ENCODE data around the gene TTLL6.

Gene TTLL6

DNA sequence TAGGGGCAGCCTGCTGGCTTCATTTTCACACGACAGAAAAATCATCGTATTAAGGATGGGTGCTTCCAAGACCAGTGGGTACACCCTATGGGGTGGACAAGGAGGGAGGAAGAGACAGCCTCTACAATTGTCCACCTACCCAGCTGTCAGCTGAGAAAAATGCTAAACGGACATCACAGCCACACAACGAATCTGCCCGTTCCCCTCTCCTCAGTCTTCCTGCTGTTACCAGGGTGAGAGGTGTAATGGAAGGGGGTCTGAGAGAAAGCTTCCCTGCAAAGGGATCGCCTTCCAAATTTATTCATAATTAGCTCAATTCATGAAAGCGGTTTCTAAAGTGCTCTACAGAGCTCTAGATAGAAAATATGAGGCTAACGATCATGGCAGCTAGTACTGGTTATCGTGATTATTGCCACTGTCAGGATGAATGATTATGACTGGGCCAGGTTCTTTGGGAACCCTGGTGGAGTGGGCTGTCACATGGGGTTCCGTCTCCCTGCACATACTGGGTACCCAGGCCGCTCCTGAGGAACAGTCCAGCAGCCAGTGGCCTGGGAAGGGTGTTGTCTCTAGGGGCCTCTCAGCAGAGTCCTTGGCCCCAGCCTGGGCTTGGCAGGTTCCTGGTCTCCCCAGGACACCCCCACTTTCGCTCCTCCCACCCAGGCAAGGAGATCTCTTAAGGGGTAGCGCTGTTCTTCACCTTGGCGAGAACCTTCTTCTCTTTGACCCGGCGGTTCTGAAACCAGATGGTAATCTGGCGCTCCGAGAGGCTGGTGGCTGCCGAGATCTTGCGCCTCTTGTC is 90.7 kb downstream of the TTLL6 start:
- no peak overlapping the region for H3K27ac ChIP-seq
- no peak overlapping the region for H3K4me3 ChIP-seq (ENCODE audit: low read depth, low read length)
- DNase-seq: no peak
- H3K36me3 ChIP-seq: no peaks in the 10 kb centered on the region
- TF ChIP-seq, protein P1, sequence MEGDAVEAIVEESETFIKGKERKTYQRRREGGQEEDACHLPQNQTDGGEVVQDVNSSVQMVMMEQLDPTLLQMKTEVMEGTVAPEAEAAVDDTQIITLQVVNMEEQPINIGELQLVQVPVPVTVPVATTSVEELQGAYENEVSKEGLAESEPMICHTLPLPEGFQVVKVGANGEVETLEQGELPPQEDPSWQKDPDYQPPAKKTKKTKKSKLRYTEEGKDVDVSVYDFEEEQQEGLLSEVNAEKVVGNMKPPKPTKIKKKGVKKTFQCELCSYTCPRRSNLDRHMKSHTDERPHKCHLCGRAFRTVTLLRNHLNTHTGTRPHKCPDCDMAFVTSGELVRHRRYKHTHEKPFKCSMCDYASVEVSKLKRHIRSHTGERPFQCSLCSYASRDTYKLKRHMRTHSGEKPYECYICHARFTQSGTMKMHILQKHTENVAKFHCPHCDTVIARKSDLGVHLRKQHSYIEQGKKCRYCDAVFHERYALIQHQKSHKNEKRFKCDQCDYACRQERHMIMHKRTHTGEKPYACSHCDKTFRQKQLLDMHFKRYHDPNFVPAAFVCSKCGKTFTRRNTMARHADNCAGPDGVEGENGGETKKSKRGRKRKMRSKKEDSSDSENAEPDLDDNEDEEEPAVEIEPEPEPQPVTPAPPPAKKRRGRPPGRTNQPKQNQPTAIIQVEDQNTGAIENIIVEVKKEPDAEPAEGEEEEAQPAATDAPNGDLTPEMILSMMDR (IDR thresholded peaks at IDR 0.05; ENCODE audit: low read depth, low read length): no peak
- H3K27me3 ChIP-seq (ENCODE audit: insufficient read depth, low read depth, severe bottlenecking): peaks cover 98% of the 10 kb centered on the region
- peaks cover 10% of the 10 kb centered on the region for H3K9me3 ChIP-seq (ENCODE audit: severe bottlenecking)

DNA sequence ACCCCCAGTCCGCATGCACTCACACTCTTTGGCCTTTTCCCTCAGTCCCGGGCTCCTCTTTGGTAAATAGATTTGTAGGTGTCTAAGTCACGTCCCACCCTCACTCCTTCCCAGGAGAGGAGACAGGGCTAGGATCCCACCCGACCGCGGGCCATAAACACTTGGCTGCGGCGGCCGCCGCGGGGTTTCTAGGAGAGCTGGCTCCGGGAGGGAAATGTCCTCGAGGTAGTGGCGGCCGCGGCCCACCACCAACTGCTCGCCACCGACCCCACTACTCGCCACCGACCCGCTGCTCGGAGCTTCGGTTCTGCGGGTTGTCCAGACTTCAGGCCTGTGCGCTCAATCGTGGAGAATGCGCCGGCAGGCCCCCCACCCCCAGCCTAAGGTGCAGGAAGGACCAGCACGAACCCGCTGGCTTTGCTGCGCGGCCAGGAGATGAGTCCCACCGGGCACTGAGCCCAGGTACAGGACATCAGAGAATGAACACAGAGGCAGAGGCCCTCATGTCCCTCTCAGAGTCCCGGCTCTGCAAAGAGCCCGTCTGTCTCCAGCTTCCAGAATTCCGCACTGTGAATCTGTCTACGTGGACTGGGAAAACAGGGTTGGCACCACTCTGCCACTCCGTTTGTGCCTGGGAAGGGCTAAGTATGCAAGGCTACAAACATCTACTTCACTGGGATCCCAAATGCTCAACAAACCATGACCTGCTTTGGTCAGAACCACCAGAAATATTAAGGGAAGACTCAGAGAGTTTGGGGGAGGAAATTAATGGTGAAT is 91.6 kb downstream of the TTLL6 start:
- H3K27ac ChIP-seq: no peak overlapping the region
- H3K4me3 ChIP-seq (ENCODE audit: low read depth, low read length): 0 out of 2 replicates have a peak overlapping the region, but pooled peaks have one; percentile 0
- H3K27me3 ChIP-seq (ENCODE audit: insufficient read depth, low read depth, severe bottlenecking): peaks cover 100% of the 10 kb centered on the region

DNA sequence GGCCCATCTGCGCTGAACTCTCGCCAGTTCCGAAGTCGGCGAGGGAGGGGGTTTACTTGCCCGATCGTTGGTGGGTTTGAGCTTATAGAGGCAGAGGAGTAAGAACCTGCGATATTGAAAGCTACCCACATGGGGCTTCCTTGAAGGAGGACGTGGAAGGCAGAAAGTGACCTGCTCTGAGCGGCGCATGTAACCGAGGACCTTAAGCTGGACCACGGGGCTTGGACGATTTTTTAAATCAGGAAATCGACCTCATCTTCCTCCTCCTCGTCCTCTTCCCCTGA is 92.1 kb downstream of the TTLL6 start:
- Histone ChIP-seq H3K36me3 (no peaks in the 10 kb centered on the region), H3K27me3 (ENCODE audit: insufficient read depth, low read depth, severe bottlenecking) (peaks cover 100% of the 10 kb centered on the region), H3K4me3 (ENCODE audit: low read depth, low read length) (peak overlapping the region; percentile 0; the same call in 1 of the 2 replicates), H3K27ac (no peak overlapping the region), H3K9me3 (ENCODE audit: severe bottlenecking) (peaks cover 9% of the 10 kb centered on the region)
- TF ChIP-seq, protein P1 (IDR thresholded peaks at IDR 0.05; ENCODE audit: low read depth, low read length): no peak
- no peak for DNase-seq

More for the DNA sequence above, 91.6 kb downstream of the TTLL6 start:
- Histone ChIP-seq H3K36me3 (no peaks in the 10 kb centered on the region), H3K9me3 (ENCODE audit: severe bottlenecking) (peaks cover 8% of the 10 kb centered on the region)
- TF ChIP-seq, protein P1 (IDR thresholded peaks at IDR 0.05; ENCODE audit: low read depth, low read length): no peak
- no peak for DNase-seq

- peak overlapping the region; percentile 0; the same call in 1 of the 2 replicates for H3K4me3 ChIP-seq (ENCODE audit: low read depth, low read length)
Measured at GRCh38 chr17:48724251-48725003, 92.6 kb downstream of the TTLL6 start.

More at GRCh38 chr17:48724251-48725003, 92.6 kb downstream of the TTLL6 start:
- peaks cover 100% of the 10 kb centered on the region for H3K27me3 ChIP-seq (ENCODE audit: insufficient read depth, low read depth, severe bottlenecking)
- peaks cover 15% of the 10 kb centered on the region for H3K9me3 ChIP-seq (ENCODE audit: severe bottlenecking)
- TF ChIP-seq, protein P1 (IDR thresholded peaks at IDR 0.05; ENCODE audit: low read depth, low read length): peak; percentile 78
- no peak overlapping the region for H3K27ac ChIP-seq
- H3K36me3 ChIP-seq: no peaks in the 10 kb centered on the region
- peak; percentile 89 for DNase-seq
